Measurements from ENCODE around the gene GPHA2.

Gene GPHA2

DNA sequence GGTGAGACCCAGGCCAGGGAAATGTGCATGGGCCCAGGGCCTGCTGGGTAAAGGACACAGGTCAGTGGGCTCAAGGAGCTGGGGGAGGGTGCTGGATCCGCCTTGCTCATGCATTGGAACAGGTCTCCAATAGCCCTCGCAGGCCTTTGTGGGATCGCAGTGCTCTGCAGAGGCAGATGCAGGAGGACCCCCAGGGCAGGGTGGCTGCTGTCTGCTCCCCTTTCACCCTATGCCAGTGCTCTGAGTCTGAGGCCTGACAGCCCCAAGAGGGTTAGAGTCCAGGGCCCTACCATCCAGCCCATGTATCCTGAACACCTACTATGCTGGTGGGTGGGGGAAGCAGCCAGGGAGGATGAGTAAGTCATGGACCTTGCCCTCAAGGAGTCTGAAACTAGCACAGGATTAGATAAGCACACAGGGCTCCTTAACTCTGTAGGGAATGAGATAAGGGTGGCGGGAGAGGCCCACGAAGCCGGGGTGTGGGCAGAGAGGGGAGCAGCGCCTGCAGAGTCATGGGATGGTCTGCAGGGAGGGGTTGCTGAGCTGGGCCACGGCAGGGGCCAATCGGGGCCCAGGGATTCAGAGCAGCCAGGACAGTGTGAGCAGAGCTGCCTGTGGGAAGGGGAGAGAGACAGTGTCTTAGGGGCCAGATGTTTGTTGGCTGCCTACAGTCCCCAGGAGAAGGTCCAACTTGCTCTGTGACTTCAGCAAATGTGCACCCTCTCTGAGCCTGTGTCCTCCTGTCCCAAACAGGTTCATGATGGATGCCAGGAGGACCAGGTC, 46.8 kb downstream of the GPHA2 start:
- no peak for DNase-seq

DNA sequence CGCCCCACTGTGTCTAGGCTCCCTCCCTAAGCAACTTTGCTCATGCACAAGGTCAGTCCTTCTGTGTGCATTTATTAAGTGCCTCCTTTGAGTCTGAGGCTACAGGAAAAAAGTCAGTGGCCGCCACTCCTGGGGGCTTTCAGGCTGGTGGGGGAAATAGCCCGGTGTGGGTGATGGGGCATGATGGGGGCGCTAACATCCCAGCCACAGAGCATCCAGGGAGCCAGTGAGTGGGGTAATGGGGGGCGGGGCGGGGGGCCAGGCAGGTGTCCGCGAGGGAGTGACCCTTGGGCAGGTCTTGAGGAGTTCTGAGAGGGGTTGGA, 47.3 kb downstream of the GPHA2 start:
- DNase-seq = no peak

- peak; percentile 71 for DNase-seq
These were observed 47.8 kb downstream of the GPHA2 start for GRCh38 chr11:64887757-64888405.

- DNase-seq = no peak
These were observed 48.4 kb downstream of the GPHA2 start for GRCh38 chr11:64887234-64887756.

DNA sequence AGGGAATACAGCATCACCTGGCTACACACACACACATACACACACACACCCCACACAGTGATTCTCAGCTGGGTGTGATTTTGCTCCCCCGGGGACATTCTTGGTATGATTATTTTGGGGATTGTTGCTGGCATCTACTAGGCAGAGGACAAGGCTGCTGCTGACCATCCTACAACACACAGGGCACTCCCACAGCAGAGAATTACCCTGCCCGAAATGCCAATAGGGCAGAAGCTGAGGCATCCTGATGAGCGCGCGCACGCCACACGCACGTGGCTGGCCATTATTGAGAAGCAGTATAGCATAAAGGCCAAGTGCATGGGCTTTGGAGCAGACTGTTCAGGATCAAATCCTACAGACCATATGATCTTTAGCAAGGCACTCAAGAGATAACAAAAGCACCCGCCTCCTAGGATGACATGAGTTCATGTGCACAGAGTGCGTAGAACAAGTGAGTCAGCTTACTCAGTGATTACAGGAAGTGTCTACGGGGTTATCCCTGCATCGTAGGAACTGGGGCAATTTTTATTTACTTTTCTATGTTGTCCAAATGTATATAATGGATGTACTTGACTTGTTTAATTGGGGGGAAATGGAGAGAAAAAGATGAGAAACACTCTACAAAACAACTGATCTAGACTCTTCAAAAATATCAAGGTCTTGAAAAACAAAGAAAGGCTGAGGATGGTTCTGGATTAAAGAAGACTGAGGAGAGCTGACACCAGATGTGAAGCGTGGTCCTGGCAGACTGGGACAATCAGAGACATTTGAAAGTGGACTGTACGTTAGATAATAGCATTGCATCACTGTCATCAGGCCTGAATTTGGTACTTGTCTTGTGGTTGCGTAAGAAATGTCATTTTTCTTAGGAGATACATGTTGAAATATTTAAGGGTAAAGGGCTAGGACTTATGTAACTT, 50.1 kb downstream of the GPHA2 start:
- DNase-seq = no peak
